Measurements from ENCODE around the gene ZNF778. TPM values are rescaled to one million over a fixed set of nuclear protein-coding genes. Genes with fewer than 3 reads are reported as not detected.

Gene ZNF778
- total RNA-seq, 1 donor from 2014 or later, result 5.8 TPM

GRCh38 chr16:89177501-89177900, 40.0 kb upstream of the ZNF778 start:
- H3K27me3 Mint-ChIP-seq (ENCODE audit: low read depth), result no peaks in the 10 kb centered on the region
- DNase-seq (ENCODE audit: low spot score), result no peak
- no peaks in the 10 kb centered on the region for H3K9me3 Mint-ChIP-seq (ENCODE audit: low read depth)
- H3K36me3 Mint-ChIP-seq (ENCODE audit: low read depth), result no peaks in the 10 kb centered on the region
- TF ChIP-seq, protein P1, sequence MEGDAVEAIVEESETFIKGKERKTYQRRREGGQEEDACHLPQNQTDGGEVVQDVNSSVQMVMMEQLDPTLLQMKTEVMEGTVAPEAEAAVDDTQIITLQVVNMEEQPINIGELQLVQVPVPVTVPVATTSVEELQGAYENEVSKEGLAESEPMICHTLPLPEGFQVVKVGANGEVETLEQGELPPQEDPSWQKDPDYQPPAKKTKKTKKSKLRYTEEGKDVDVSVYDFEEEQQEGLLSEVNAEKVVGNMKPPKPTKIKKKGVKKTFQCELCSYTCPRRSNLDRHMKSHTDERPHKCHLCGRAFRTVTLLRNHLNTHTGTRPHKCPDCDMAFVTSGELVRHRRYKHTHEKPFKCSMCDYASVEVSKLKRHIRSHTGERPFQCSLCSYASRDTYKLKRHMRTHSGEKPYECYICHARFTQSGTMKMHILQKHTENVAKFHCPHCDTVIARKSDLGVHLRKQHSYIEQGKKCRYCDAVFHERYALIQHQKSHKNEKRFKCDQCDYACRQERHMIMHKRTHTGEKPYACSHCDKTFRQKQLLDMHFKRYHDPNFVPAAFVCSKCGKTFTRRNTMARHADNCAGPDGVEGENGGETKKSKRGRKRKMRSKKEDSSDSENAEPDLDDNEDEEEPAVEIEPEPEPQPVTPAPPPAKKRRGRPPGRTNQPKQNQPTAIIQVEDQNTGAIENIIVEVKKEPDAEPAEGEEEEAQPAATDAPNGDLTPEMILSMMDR (IDR thresholded peaks at IDR 0.05), result no peak
- H3K4me3 Mint-ChIP-seq (ENCODE audit: unreplicated experiment), result no peak overlapping the region
- no peak overlapping the region for H3K27ac Mint-ChIP-seq (ENCODE audit: unreplicated experiment)
- H3K4me1 Mint-ChIP-seq (ENCODE audit: low read depth), result peaks cover 7% of the 10 kb centered on the region

GRCh38 chr16:89178453-89179147, 38.9 kb upstream of the ZNF778 start:
- no peak for DNase-seq (ENCODE audit: low spot score)
- Mint-ChIP-seq H3K27ac (ENCODE audit: unreplicated experiment) (no peak overlapping the region), H3K4me1 (ENCODE audit: low read depth) (peaks cover under 1% of the 10 kb centered on the region), H3K27me3 (ENCODE audit: low read depth) (peaks cover 5% of the 10 kb centered on the region), H3K4me3 (ENCODE audit: unreplicated experiment) (no peak overlapping the region), H3K9me3 (ENCODE audit: low read depth) (no peaks in the 10 kb centered on the region), H3K36me3 (ENCODE audit: low read depth) (no peaks in the 10 kb centered on the region)
- TF ChIP-seq, protein P1 (IDR thresholded peaks at IDR 0.05), result no peak

DNA sequence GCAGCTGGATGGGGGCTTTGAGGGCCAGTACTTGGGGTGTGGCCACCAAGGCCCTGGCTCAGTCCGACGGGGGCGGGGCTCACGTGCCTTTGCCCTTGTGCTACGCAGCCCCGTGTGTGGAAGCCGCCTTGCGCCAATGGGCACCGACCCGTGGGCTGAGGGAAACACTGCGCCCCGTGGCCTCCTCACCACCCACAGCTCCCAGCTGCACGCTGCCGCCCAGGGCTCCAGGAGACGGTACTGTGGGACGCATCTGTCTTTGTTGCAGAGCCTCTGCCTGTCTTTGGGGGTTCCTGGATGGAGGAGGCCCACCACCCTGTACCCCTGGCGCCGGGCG, 38.4 kb upstream of the ZNF778 start:
- Mint-ChIP-seq H3K27ac (ENCODE audit: unreplicated experiment) (no peak overlapping the region), H3K36me3 (ENCODE audit: low read depth) (no peaks in the 10 kb centered on the region), H3K4me3 (ENCODE audit: unreplicated experiment) (no peak overlapping the region), H3K27me3 (ENCODE audit: low read depth) (peaks cover 5% of the 10 kb centered on the region), H3K9me3 (ENCODE audit: low read depth) (no peaks in the 10 kb centered on the region), H3K4me1 (ENCODE audit: low read depth) (no peaks in the 10 kb centered on the region)
- TF ChIP-seq, protein P1 (IDR thresholded peaks at IDR 0.05), result no peak
- DNase-seq (ENCODE audit: low spot score), result no peak

- no peak for DNase-seq (ENCODE audit: low spot score)
- Mint-ChIP-seq H3K36me3 (ENCODE audit: low read depth) (no peaks in the 10 kb centered on the region), H3K4me1 (ENCODE audit: low read depth) (no peaks in the 10 kb centered on the region), H3K27me3 (ENCODE audit: low read depth) (peaks cover 5% of the 10 kb centered on the region), H3K27ac (ENCODE audit: unreplicated experiment) (no peak overlapping the region), H3K4me3 (ENCODE audit: unreplicated experiment) (no peak overlapping the region), H3K9me3 (ENCODE audit: low read depth) (no peaks in the 10 kb centered on the region)
- TF ChIP-seq, protein P1 (IDR thresholded peaks at IDR 0.05), result no peak
Observed at GRCh38 chr16:89179656-89180315, 37.7 kb upstream of the ZNF778 start.

DNA sequence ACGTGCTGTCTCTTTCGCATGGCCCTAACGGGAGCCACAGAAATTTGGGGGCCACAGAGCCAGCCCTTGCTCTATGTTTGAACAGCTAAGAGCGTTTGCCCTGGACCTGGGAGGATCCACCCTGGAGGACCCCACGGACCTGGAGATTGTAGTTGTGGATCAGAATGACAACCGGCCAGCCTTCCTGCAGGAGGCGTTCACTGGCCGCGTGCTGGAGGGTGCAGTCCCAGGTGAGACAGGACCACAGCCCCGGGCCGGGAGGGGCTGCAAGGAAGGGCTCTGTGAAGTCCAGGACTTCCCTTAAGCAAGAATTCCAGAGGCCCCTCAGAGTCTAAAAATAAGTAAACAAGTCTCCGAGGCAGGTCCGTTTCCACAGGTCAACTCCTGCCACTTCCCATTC, 34.0 kb upstream of the ZNF778 start:
- H3K4me3 Mint-ChIP-seq (ENCODE audit: unreplicated experiment), result no peak overlapping the region
- H3K4me1 Mint-ChIP-seq (ENCODE audit: low read depth), result no peaks in the 10 kb centered on the region
- peaks cover 5% of the 10 kb centered on the region for H3K27me3 Mint-ChIP-seq (ENCODE audit: low read depth)
- no peaks in the 10 kb centered on the region for H3K36me3 Mint-ChIP-seq (ENCODE audit: low read depth)
- TF ChIP-seq, protein P1 (IDR thresholded peaks at IDR 0.05), result no peak
- no peak for DNase-seq (ENCODE audit: low spot score)
- H3K9me3 Mint-ChIP-seq (ENCODE audit: low read depth), result no peaks in the 10 kb centered on the region
- H3K27ac Mint-ChIP-seq (ENCODE audit: unreplicated experiment), result no peak overlapping the region

Data from chondrocyte (in vitro differentiated cells).